ENCODE measurements around the gene MYMK.

GRCh38 chr9:133531293-133531692 lies 6.5 kb upstream of the MYMK start:
- TF ChIP-seq, protein P1, sequence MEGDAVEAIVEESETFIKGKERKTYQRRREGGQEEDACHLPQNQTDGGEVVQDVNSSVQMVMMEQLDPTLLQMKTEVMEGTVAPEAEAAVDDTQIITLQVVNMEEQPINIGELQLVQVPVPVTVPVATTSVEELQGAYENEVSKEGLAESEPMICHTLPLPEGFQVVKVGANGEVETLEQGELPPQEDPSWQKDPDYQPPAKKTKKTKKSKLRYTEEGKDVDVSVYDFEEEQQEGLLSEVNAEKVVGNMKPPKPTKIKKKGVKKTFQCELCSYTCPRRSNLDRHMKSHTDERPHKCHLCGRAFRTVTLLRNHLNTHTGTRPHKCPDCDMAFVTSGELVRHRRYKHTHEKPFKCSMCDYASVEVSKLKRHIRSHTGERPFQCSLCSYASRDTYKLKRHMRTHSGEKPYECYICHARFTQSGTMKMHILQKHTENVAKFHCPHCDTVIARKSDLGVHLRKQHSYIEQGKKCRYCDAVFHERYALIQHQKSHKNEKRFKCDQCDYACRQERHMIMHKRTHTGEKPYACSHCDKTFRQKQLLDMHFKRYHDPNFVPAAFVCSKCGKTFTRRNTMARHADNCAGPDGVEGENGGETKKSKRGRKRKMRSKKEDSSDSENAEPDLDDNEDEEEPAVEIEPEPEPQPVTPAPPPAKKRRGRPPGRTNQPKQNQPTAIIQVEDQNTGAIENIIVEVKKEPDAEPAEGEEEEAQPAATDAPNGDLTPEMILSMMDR (IDR thresholded peaks at IDR 0.05; ENCODE audit: low read depth, low read length), result no peak
- no peak for TF ChIP-seq EZH2phosphoT487 (IDR thresholded peaks at IDR 0.05; ENCODE audit: low read depth)
